ENCODE results near the gene MEIOC. TPM values are rescaled to one million over a fixed set of nuclear protein-coding genes. Genes with fewer than 3 reads are reported as not detected.
"Not testable (repeated sequence)": the region's sequence is repeated elsewhere in the genome, so short reads cannot be mapped to it uniquely, and the experiment has no call there.

The MEIOC gene
- total RNA-seq, 2 donors from 2014 or later: 21.8 TPM; not detected in 1

DNA sequence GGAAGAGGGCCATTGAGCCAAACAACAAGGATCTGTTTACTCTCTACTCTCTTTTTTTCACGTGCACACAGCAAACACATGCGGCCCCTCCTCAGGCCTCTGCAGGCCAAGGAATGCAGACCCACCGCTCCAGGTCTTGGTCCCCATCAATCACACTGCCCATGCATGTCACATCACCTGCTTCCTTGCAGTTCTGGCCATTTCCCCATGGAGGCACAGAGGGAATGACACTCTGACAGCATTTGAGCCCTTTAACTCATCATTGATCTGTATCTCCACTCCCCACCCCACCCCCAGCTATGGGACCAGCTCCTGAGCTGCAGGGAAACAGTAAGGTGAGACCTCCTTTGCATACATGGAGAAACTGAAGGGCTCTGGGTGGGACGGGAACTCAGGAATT lies 45.9 kb upstream of the MEIOC start:
- H3K4me1 ChIP-seq (replicated peaks): no peaks in the 10 kb centered on the region
- 62% methylated on average over 4 of the region's 4 CpGs for WGBS

DNA sequence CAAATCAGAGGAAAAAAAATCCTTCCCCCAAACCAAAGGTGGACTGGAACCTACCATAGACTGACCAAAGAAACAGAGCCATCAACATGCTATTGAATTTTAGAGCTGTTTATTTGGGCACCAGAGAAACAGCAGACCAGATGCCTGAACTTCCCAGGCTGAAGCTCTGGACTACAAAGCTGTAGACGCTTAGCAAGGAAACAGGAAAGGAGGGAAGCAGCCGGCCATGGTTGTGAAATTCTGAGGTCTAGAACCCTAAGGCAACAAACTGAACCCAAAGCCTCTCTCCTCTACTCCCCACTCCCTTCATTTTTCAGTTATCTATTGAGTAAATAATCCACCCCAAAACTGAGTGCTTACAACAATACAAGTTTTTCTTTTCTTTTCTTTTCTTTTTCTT lies 45.4 kb upstream of the MEIOC start:
- Histone ChIP-seq H3K4me3 (no peak overlapping the region), H3K9me3 (no peaks in the 10 kb centered on the region), H3K27me3 (replicated peaks; ENCODE audit: insufficient read depth) (no peaks in the 10 kb centered on the region), H3K27ac (no peak overlapping the region), H3K36me3 (no peaks in the 10 kb centered on the region), H3K4me1 (replicated peaks) (no peaks in the 10 kb centered on the region)
- TF ChIP-seq, protein P1, sequence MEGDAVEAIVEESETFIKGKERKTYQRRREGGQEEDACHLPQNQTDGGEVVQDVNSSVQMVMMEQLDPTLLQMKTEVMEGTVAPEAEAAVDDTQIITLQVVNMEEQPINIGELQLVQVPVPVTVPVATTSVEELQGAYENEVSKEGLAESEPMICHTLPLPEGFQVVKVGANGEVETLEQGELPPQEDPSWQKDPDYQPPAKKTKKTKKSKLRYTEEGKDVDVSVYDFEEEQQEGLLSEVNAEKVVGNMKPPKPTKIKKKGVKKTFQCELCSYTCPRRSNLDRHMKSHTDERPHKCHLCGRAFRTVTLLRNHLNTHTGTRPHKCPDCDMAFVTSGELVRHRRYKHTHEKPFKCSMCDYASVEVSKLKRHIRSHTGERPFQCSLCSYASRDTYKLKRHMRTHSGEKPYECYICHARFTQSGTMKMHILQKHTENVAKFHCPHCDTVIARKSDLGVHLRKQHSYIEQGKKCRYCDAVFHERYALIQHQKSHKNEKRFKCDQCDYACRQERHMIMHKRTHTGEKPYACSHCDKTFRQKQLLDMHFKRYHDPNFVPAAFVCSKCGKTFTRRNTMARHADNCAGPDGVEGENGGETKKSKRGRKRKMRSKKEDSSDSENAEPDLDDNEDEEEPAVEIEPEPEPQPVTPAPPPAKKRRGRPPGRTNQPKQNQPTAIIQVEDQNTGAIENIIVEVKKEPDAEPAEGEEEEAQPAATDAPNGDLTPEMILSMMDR (IDR thresholded peaks at IDR 0.05): no peak
- no peak for TF ChIP-seq POLR2AphosphoS5 (IDR thresholded peaks at IDR 0.05)
- TF ChIP-seq POLR2A (IDR thresholded peaks at IDR 0.05): no peak
- 30% methylated on average over 2 of the region's 2 CpGs for WGBS
- intact Hi-C loops (cut with DNase I): no loop called here
- DNase-seq (ENCODE audit: low spot score): no peak

More for the DNA sequence above, 45.9 kb upstream of the MEIOC start:
- Histone ChIP-seq H3K9me3 (no peaks in the 10 kb centered on the region), H3K36me3 (no peaks in the 10 kb centered on the region), H3K27me3 (replicated peaks; ENCODE audit: insufficient read depth) (no peaks in the 10 kb centered on the region), H3K27ac (no peak overlapping the region), H3K4me3 (no peak overlapping the region)
- no peak for DNase-seq (ENCODE audit: low spot score)
- intact Hi-C loops (cut with DNase I): no loop called here
- TF ChIP-seq POLR2AphosphoS5 (IDR thresholded peaks at IDR 0.05): no peak
- TF ChIP-seq, protein P1 (IDR thresholded peaks at IDR 0.05): no peak
- TF ChIP-seq POLR2A (IDR thresholded peaks at IDR 0.05): no peak

DNA sequence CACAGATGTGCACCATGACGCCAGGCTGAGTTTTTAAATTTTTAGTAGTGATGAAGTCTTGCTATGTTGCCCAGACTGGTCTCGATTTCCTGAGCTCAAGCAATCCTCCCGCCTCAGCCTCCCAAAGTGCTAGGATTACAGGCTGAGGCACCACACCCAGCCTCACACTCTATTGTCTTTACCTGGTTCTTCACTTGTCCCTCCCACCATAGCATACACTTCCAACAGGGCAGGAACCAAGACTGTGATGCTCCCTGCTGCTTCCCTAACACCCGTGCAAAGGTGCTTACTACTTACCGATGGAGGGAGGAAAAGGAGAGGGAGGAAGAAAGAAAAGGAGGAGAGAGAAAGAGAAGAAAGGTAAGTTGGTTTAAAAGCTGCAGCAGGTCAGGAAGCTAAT lies 41.4 kb upstream of the MEIOC start:
- Histone ChIP-seq H3K27me3 (replicated peaks; ENCODE audit: insufficient read depth) (no peaks in the 10 kb centered on the region), H3K4me1 (replicated peaks) (no peaks in the 10 kb centered on the region), H3K27ac (no peak overlapping the region), H3K9me3 (no peaks in the 10 kb centered on the region), H3K36me3 (no peaks in the 10 kb centered on the region), H3K4me3 (no peak overlapping the region)
- no peak for TF ChIP-seq POLR2A (IDR thresholded peaks at IDR 0.05)
- TF ChIP-seq POLR2AphosphoS5 (IDR thresholded peaks at IDR 0.05): no peak
- TF ChIP-seq, protein P1 (IDR thresholded peaks at IDR 0.05): no peak
- DNase-seq (ENCODE audit: low spot score): no peak
- intact Hi-C loops (cut with DNase I): no loop called here
- WGBS: 76% methylated on average over 5 of the region's 5 CpGs

DNA sequence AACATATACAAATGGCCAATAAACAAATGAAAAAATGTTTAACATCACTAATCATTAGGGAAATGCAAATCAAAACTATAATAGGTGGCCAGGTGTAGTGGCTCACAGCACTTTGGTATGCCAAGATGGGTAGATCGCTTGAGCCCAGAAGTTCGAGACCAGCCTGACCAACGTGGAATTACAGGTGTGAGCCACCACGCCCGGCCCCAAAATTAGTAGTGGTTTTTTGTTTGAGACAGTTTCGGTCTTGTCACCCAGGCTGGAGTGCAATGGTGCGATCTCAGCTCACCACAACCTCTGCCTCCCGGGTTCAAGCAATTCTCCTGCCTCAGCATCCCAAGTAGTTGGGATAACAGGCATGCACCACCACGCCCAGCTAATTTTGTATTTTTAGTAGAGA lies 37.6 kb upstream of the MEIOC start:
- H3K4me3 ChIP-seq; H3K9me3 ChIP-seq; H3K27me3 ChIP-seq (replicated peaks; ENCODE audit: insufficient read depth); H3K36me3 ChIP-seq; H3K4me1 ChIP-seq (replicated peaks); H3K27ac ChIP-seq; intact Hi-C loops (cut with DNase I); DNase-seq (ENCODE audit: low spot score): not testable (repeated sequence)
- WGBS: 90% methylated on average over 9 of the region's 9 CpGs

DNA sequence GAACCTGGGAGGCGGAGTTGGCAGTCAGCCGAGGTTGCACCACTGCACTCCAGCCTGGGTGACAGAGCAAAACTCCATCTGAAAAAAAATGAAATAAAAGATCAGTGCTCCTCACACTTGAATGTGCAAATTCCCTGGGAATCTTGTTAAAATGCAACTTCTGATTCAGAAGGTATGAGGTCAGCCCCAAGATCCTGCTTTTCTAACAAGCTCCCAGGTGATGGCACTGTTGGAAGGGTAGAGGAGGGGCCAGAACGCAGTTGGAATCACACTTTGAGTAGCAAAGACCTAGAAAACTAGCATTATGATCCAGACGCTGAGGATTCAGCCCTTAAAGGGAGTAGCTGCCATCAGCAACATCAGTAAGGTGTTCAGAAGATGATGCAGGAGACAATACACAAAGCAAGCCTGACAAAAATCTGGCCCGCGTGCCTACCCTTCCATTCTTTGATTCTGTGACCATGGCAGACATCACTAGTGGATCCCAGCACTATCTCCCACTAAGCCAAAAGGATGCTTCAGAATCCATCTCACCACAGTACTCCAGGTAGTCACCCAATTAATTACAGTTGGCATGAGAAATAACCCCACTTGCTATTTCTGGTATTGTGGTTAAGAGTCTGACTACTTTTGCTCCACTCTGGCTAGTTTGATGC lies 33.1 kb upstream of the MEIOC start:
- H3K36me3 ChIP-seq: no peaks in the 10 kb centered on the region
- TF ChIP-seq, protein P1 (IDR thresholded peaks at IDR 0.05): no peak
- TF ChIP-seq POLR2AphosphoS5 (IDR thresholded peaks at IDR 0.05): no peak
- no peak for TF ChIP-seq POLR2A (IDR thresholded peaks at IDR 0.05)
- no peaks in the 10 kb centered on the region for H3K27me3 ChIP-seq (replicated peaks; ENCODE audit: insufficient read depth)
- DNase-seq (ENCODE audit: low spot score): no peak
- H3K4me1 ChIP-seq (replicated peaks): no peaks in the 10 kb centered on the region
- H3K4me3 ChIP-seq: no peak overlapping the region
- H3K9me3 ChIP-seq: no peaks in the 10 kb centered on the region
- WGBS: 92% methylated on average over 6 of the region's 6 CpGs
- H3K27ac ChIP-seq: no peak overlapping the region
- intact Hi-C loops (cut with DNase I): no loop called here

Data from prostate gland (tissue), 2 donors.